Keratinocyte (primary cell): Measurements from ENCODE around the gene TYMS. TPM values are rescaled to one million over a fixed set of nuclear protein-coding genes. Genes with fewer than 3 reads are reported as not detected.

Source experiments
- DNase-seq: peaks from one replicate; pipeline ENCODE4 v3.0.0-alpha.2; 2011; ENCODE audit warnings: low read depth, missing footprints, low spot score
- FAIRE-seq: peaks from 2 replicates; lab custom pipeline; 2011; peaks lifted over from hg19 to GRCh38; lab: Jason Lieb, UNC
- H2AFZ ChIP-seq: 2 replicates; pipeline ENCODE4 v1.6.0; 2012; ENCODE audit warnings: low read length, control low read depth, inconsistent platforms; ENCODE audit not compliant: control insufficient read depth
- H3K27ac ChIP-seq: 2 replicates; pipeline ENCODE4 v1.5.1; 2011; ENCODE audit warnings: low read length; ENCODE audit not compliant: control insufficient read depth, insufficient read depth
- H3K27me3 ChIP-seq: 3 replicates; pipeline ENCODE4 v1.6.0; 2011; ENCODE audit warnings: low read length; ENCODE audit not compliant: control insufficient read depth, insufficient read depth; ENCODE audit errors: extremely low read depth
- H3K36me3 ChIP-seq, 2 experiments: 2 replicates in 1 of 2; 3 replicates in 1 of 2; pipeline ENCODE4 v1.5.1; 2011; ENCODE audit warnings: low read length in 2 of 2, mild to moderate bottlenecking in 1 of 2; ENCODE audit not compliant: control insufficient read depth in 2 of 2, insufficient read depth in 2 of 2; ENCODE audit errors: extremely low read depth in 1 of 2
- H3K4me1 ChIP-seq: 3 replicates; pipeline ENCODE4 v1.5.1; 2011; ENCODE audit warnings: low read length; ENCODE audit not compliant: control insufficient read depth, insufficient read depth; ENCODE audit errors: extremely low read depth
- H3K4me2 ChIP-seq: 3 replicates; pipeline ENCODE4 v1.6.0; 2011; ENCODE audit warnings: low read depth, low read length; ENCODE audit not compliant: control insufficient read depth, insufficient read depth; ENCODE audit errors: extremely low read depth
- H3K4me3 ChIP-seq, 3 experiments: fragments of 200-600 bp in 1 of 3; sonication (generic) in 1 of 3; 2 replicates in 2 of 3; 3 replicates in 1 of 3; pipeline ENCODE4 v1.5.1; 2011 to 2016; ENCODE audit warnings: low read length in 3 of 3, mild to moderate bottlenecking in 3 of 3, control low read depth in 2 of 3, inconsistent platforms in 1 of 3, low read depth in 1 of 3, mixed read lengths in 1 of 3, mixed run types in 1 of 3, moderate library complexity in 1 of 3; ENCODE audit not compliant: control insufficient read depth in 2 of 3, insufficient read depth in 2 of 3; ENCODE audit errors: extremely low read depth in 1 of 3
- H3K79me2 ChIP-seq: 2 replicates; pipeline ENCODE4 v1.6.0; 2012; ENCODE audit warnings: low read length; ENCODE audit not compliant: control insufficient read depth, insufficient read depth
- H3K9ac ChIP-seq: 3 replicates; pipeline ENCODE4 v1.6.0; 2011; ENCODE audit warnings: low read length; ENCODE audit not compliant: control insufficient read depth, insufficient read depth; ENCODE audit errors: extremely low read depth
- H3K9me1 ChIP-seq: 3 replicates; pipeline ENCODE4 v1.6.0; 2011; ENCODE audit warnings: low read length; ENCODE audit not compliant: control insufficient read depth, insufficient read depth; ENCODE audit errors: extremely low read depth
- H3K9me3 ChIP-seq: 2 replicates; pipeline ENCODE4 v1.5.1; 2012; ENCODE audit warnings: low read depth, low read length; ENCODE audit not compliant: control insufficient read depth
- H4K20me1 ChIP-seq: 3 replicates; pipeline ENCODE4 v1.6.0; 2011; ENCODE audit warnings: low read length; ENCODE audit not compliant: control insufficient read depth, insufficient read depth; ENCODE audit errors: extremely low read depth
- CTCF ChIP-seq, 3 experiments: IDR thresholded peaks in 1 of 3; conservative IDR thresholded peaks in 1 of 3; optimal IDR thresholded peaks in 1 of 3; 2 replicates in 2 of 3; 3 replicates in 1 of 3; pipeline versions ENCODE3 to v1.5.1; 2011; ENCODE audit warnings: low read length in 3 of 3, mild to moderate bottlenecking in 3 of 3, moderate library complexity in 2 of 3, control low read depth in 1 of 3, inconsistent platforms in 1 of 3; ENCODE audit not compliant: insufficient read depth in 2 of 3; ENCODE audit errors: extremely low read depth in 1 of 3
- EZH2 ChIP-seq: IDR thresholded peaks from one replicate; pipeline ENCODE4 v1.6.1; 2012; ENCODE audit warnings: inconsistent platforms, mild to moderate bottlenecking, low read length, moderate library complexity
- dilution Hi-C: fragments of 300-500 bp; cut with MboI; formaldehyde crosslinking; loops from one replicate; pipeline ENCODE4 v1.7.0; 2020; ENCODE audit warnings: low sequenced_read_pairs; ENCODE audit not compliant: extremely low pct_ligation_motif_present
- polyA plus RNA-seq, 5 experiments: library from polyadenylated mRNA; depleted of rRNA in 3 of 5; stranded (reverse) in 3 of 5; stranded (forward) in 1 of 5; unstranded in 1 of 5; fragments of >200 nt; gene quantifications; 1 replicate in 1 of 5; 2 replicates in 3 of 5; 3 replicates in 1 of 5; pipeline versions ENCODE4 v1.2.1 to v1.2.3, GENCODE V29; 2011 to 2012; ENCODE audit warnings: missing spikeins in 2 of 5, low read depth in 1 of 5, low replicate concordance in 1 of 5

TYMS gene
- polyA plus RNA-seq, 1 donor (not counting 4 experiments of a cell fraction or from before 2014, with no cell fraction given), result 39.9 TPM

GRCh38 chr18:692824-693223 lies 35.4 kb downstream of the TYMS start:
- H3K27ac ChIP-seq, result no peak overlapping the region

GRCh38 chr18:693466-694187 lies 36.2 kb downstream of the TYMS start:
- TF ChIP-seq EZH2 (no peak), CTCF (optimal IDR thresholded peaks at IDR 0.05 in 1 of 3, IDR thresholded peaks at IDR 0.05 in 1 of 3, conservative IDR thresholded peaks at IDR 0.05 in 1 of 3; ENCODE audit: extremely low read depth in 1 of 3, insufficient read depth in 2 of 3, low read length in 3 of 3) (no peak)
- FAIRE-seq, result no peak

More at GRCh38 chr18:692824-693223, 35.4 kb downstream of the TYMS start:
- DNase-seq (no peak), FAIRE-seq (no peak)
- TF ChIP-seq CTCF (optimal IDR thresholded peaks at IDR 0.05 in 1 of 3, IDR thresholded peaks at IDR 0.05 in 1 of 3, conservative IDR thresholded peaks at IDR 0.05 in 1 of 3; ENCODE audit: extremely low read depth in 1 of 3, insufficient read depth in 2 of 3, low read length in 3 of 3) (no peak), EZH2 (no peak)
- Histone ChIP-seq H3K9me3 (no peaks in the 10 kb centered on the region), H3K79me2 (no peaks in the 10 kb centered on the region), H2AFZ (no peak overlapping the region), H3K9me1 (no peaks in the 10 kb centered on the region), H4K20me1 (no peaks in the 10 kb centered on the region), H3K9ac (no peak overlapping the region), H3K4me1 (no peaks in the 10 kb centered on the region), H3K4me3 (no peak overlapping the region), H3K36me3 (peaks cover 12 to 14% of the 10 kb centered on the region in 2 experiments), H3K27me3 (no peaks in the 10 kb centered on the region), H3K4me2 (no peak overlapping the region)
- dilution Hi-C loops, result no loop called here

More at GRCh38 chr18:693466-694187, 36.2 kb downstream of the TYMS start:
- Histone ChIP-seq H2AFZ (no peak overlapping the region), H3K9ac (no peak overlapping the region), H3K79me2 (peaks cover 1% of the 10 kb centered on the region), H3K4me1 (no peaks in the 10 kb centered on the region), H3K4me2 (no peak overlapping the region), H3K9me3 (no peaks in the 10 kb centered on the region), H3K27me3 (no peaks in the 10 kb centered on the region), H3K9me1 (no peaks in the 10 kb centered on the region), H4K20me1 (no peaks in the 10 kb centered on the region), H3K4me3 (no peak overlapping the region), H3K27ac (no peak overlapping the region), H3K36me3 (peaks cover 12 to 14% of the 10 kb centered on the region in 2 experiments)
- dilution Hi-C loops, result no loop called here
- DNase-seq, result no peak
